Measurements from ENCODE around the gene ZNF74.

ZNF74 gene

DNA sequence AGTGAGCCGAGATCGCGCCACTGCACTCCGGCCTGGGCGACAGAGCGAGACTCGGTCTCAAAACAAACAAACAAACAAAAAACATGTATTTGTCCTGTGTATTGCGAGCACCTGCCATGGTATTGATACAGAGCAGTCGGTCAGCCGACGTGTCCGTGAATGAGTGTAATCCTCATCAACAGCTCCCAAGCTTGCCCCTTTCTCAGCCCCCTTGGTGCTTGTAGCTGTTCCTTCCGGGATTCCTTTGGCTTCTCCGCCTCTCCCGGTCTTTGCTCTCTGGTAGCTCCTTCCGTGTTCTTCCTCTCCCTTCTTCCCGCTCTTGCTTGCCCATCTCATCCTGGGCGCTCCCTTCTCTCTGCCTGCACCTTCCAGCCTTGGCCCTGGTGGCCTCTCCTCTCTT, 10.9 kb downstream of the ZNF74 start:
- in situ Hi-C loops (cut with HindIII; ENCODE audit: low pct_ligation_motif_present, low sequenced_read_pairs): no loop called here
- Histone ChIP-seq H3K4me3 (ENCODE audit: low read depth, low read length) (no peak overlapping the region), H3K27ac (no peak overlapping the region), H3K27me3 (replicated peaks) (no peaks in the 10 kb centered on the region), H3K36me3 (replicated peaks) (peaks cover 24% of the 10 kb centered on the region)
- TF ChIP-seq, protein P1, sequence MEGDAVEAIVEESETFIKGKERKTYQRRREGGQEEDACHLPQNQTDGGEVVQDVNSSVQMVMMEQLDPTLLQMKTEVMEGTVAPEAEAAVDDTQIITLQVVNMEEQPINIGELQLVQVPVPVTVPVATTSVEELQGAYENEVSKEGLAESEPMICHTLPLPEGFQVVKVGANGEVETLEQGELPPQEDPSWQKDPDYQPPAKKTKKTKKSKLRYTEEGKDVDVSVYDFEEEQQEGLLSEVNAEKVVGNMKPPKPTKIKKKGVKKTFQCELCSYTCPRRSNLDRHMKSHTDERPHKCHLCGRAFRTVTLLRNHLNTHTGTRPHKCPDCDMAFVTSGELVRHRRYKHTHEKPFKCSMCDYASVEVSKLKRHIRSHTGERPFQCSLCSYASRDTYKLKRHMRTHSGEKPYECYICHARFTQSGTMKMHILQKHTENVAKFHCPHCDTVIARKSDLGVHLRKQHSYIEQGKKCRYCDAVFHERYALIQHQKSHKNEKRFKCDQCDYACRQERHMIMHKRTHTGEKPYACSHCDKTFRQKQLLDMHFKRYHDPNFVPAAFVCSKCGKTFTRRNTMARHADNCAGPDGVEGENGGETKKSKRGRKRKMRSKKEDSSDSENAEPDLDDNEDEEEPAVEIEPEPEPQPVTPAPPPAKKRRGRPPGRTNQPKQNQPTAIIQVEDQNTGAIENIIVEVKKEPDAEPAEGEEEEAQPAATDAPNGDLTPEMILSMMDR (IDR thresholded peaks at IDR 0.05; ENCODE audit: low read depth, low read length, missing control alignments): no peak
- DNase-seq: no peak

DNA sequence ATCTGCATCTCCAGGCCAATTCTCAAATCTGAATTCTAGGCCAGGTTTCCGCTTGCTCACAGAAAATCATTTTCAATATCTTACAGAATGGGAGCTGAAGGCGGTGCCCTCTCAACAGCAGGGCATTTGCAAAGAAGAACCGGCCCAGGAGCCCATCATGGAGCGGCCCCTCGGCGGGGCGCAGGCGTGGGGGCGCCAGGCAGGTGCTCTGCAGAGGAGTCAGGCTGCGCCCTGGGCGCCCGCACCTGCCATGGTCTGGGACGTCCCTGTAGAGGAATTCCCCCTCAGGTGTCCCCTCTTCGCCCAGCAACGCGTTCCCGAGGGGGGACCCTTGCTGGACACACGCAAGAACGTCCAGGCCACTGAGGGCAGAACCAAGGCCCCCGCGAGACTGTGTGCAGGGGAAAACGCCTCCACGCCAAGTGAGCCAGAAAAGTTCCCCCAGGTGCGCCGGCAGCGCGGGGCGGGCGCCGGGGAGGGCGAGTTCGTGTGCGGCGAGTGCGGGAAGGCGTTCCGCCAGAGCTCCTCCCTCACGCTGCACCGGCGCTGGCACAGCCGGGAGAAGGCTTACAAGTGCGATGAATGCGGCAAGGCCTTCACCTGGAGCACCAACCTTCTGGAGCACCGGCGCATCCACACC, 11.5 kb downstream of the ZNF74 start:
- in situ Hi-C loops (cut with HindIII; ENCODE audit: low pct_ligation_motif_present, low sequenced_read_pairs): no loop called here
- no peak for DNase-seq
- Histone ChIP-seq H3K27me3 (replicated peaks) (no peaks in the 10 kb centered on the region), H3K4me3 (ENCODE audit: low read depth, low read length) (no peak overlapping the region), H3K27ac (no peak overlapping the region), H3K36me3 (replicated peaks) (peaks cover 24% of the 10 kb centered on the region)
- TF ChIP-seq, protein P1 (IDR thresholded peaks at IDR 0.05; ENCODE audit: low read depth, low read length, missing control alignments): no peak

DNA sequence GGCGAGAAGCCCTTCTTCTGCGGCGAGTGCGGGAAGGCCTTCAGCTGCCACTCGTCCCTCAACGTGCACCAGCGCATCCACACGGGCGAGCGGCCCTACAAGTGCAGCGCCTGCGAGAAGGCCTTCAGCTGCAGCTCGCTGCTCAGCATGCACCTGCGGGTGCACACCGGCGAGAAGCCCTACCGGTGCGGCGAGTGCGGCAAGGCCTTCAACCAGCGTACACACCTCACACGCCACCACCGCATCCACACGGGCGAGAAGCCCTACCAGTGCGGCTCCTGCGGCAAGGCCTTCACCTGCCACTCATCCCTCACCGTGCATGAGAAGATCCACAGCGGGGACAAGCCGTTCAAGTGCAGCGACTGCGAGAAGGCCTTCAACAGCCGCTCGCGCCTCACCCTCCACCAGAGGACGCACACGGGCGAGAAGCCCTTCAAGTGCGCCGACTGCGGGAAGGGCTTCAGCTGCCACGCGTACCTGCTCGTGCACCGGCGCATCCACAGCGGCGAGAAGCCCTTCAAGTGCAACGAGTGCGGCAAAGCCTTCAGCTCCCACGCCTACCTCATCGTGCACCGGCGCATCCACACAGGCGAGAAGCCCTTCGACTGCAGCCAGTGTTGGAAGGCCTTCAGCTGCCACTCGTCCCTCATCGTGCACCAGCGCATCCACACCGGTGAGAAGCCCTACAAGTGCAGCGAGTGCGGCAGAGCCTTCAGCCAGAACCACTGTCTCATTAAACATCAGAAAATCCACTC, 12.2 kb downstream of the ZNF74 start:
- H3K27me3 ChIP-seq (replicated peaks): no peaks in the 10 kb centered on the region
- TF ChIP-seq, protein P1 (IDR thresholded peaks at IDR 0.05; ENCODE audit: low read depth, low read length, missing control alignments): no peak
- peaks cover 24% of the 10 kb centered on the region for H3K36me3 ChIP-seq (replicated peaks)
- no peak overlapping the region for H3K4me3 ChIP-seq (ENCODE audit: low read depth, low read length)
- in situ Hi-C loops (cut with HindIII; ENCODE audit: low pct_ligation_motif_present, low sequenced_read_pairs): no loop called here
- DNase-seq: no peak
- no peak overlapping the region for H3K27ac ChIP-seq

DNA sequence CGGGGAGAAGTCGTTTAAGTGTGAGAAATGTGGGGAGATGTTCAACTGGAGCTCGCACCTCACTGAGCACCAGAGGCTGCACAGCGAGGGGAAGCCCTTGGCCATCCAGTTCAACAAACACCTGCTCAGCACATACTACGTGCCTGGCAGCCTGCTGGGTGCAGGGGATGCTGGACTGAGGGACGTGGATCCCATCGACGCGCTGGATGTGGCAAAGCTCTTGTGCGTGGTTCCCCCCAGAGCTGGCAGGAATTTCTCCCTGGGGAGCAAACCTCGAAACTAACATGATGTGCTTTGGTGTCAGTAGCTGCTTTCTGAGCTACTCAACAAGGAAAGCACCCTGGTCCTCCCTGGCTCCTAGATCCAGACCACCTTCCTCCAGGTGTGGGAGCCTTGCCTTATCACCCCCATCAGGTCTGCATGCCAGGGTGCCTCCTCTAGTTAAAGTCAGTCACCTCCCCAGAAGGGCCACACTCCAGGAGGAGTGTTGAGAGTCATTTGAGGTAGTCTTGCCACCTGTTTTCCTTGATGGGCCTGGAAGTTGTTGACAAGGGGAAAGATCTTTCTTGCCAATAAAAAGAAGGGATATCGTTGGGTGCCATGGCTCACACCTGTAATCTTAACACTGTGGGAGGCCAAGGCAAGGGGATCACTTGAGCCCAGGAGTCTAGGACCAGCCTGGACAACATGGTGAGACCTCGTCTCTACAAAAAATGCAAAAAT, 12.9 kb downstream of the ZNF74 start:
- H3K27ac ChIP-seq: no peak overlapping the region
- DNase-seq: no peak
- H3K4me3 ChIP-seq (ENCODE audit: low read depth, low read length): no peak overlapping the region
- TF ChIP-seq, protein P1 (IDR thresholded peaks at IDR 0.05; ENCODE audit: low read depth, low read length, missing control alignments): no peak
- in situ Hi-C loops (cut with HindIII; ENCODE audit: low pct_ligation_motif_present, low sequenced_read_pairs): no loop called here
- H3K27me3 ChIP-seq (replicated peaks): no peaks in the 10 kb centered on the region
- peaks cover 24% of the 10 kb centered on the region for H3K36me3 ChIP-seq (replicated peaks)

DNA sequence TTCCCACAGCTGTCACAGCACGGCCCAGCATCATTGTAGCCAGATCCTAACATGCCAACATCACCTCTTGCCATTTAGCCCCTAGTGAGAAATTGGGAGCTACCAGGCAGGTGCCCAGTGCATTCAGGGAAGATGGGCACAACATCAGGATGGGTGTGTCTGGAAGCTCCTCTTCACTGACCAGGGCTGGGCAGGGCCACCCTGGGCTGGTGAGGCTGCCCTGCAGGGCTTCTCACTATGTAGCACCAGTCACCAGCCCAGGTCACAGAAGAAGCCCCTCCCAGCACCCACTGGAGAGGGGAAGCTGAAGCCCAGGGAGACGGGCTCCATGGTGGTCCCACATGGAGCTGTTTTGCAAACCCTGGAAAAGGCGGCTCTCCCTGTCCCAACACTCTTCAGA, 13.9 kb downstream of the ZNF74 start:
- Histone ChIP-seq H3K36me3 (replicated peaks) (peaks cover 20% of the 10 kb centered on the region), H3K27me3 (replicated peaks) (no peaks in the 10 kb centered on the region), H3K27ac (no peak overlapping the region), H3K4me3 (ENCODE audit: low read depth, low read length) (no peak overlapping the region)
- no peak for DNase-seq
- in situ Hi-C loops (cut with HindIII; ENCODE audit: low pct_ligation_motif_present, low sequenced_read_pairs): no loop called here
- TF ChIP-seq, protein P1 (IDR thresholded peaks at IDR 0.05; ENCODE audit: low read depth, low read length, missing control alignments): no peak

Data from brain microvascular endothelial cell (primary cell).